Measurements from ENCODE around the gene ABO.

DNA sequence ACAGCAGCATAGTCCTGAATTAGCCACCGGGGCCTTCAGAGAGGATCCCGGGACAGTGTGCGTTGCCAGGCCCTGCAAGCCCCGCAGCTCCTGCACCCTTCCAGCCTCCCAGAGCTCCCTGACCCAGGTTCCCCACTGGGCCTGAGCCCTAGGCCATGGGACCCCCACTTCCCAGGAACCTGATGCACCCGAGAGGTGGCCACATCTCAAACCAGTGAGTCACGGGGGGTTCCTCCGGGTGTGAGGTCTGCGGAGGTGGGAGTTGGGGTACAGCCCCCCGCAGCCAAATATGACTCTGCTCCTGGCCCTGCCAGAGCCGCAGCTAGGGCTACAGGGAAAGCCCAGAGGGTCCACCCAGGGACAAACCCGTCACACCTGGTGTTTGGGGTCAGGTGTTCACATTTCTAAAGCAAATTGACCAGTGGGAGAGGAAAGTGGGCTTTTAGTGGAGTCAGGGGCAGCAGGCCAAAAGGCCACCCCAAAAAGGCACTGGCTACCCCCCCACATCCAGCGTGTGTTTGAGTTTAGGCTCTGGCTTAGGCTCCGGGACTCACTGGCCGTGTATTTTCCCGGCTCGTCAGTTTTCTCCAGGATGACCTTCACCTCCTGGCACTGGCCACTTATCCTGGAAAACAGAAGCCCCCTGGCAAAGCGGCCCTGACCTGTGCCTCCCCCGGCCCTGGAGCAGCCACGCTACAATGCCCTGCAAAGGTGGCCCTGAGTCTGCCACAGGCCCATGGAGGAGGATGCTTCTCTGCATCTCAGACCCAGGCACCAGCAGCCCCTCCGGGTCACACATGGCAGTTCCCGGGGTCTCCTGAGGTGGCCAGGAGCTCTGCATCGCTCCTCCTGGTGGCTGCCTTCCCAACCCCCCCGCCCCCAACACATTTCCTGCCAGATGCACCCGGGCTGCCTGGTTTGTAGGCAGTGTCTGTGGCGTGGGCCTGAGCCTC, 48.5 kb downstream of the ABO start:
- TF ChIP-seq, protein P1, sequence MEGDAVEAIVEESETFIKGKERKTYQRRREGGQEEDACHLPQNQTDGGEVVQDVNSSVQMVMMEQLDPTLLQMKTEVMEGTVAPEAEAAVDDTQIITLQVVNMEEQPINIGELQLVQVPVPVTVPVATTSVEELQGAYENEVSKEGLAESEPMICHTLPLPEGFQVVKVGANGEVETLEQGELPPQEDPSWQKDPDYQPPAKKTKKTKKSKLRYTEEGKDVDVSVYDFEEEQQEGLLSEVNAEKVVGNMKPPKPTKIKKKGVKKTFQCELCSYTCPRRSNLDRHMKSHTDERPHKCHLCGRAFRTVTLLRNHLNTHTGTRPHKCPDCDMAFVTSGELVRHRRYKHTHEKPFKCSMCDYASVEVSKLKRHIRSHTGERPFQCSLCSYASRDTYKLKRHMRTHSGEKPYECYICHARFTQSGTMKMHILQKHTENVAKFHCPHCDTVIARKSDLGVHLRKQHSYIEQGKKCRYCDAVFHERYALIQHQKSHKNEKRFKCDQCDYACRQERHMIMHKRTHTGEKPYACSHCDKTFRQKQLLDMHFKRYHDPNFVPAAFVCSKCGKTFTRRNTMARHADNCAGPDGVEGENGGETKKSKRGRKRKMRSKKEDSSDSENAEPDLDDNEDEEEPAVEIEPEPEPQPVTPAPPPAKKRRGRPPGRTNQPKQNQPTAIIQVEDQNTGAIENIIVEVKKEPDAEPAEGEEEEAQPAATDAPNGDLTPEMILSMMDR (IDR thresholded peaks at IDR 0.05; ENCODE audit: extremely low read depth in 1 of 2, insufficient read depth in 1 of 2, low read depth in 1 of 2, low read length in 2 of 2), result no peak
- no peak for TF ChIP-seq POLR2A (IDR thresholded peaks at IDR 0.05; ENCODE audit: low read depth, low read length)
- no peak for TF ChIP-seq POLR2AphosphoS5 (IDR thresholded peaks at IDR 0.05; ENCODE audit: insufficient read depth, low read depth, low read length)

Measured in endothelial cell of umbilical vein (primary cell).